ENCODE measurements around the gene MSI1.

Gene MSI1

GRCh38 chr12:120376934-120377572 lies 8.1 kb upstream of the MSI1 start:
- Histone ChIP-seq H3K9ac (ENCODE audit: low read length) (no peak overlapping the region), H3K27ac (ENCODE audit: low read depth, low read length) (no peak overlapping the region), H3K9me2 (replicated peaks; ENCODE audit: insufficient read depth, low read length) (no peaks in the 10 kb centered on the region), H3K27me3 (ENCODE audit: low read length) (no peaks in the 10 kb centered on the region), H3K4me2 (ENCODE audit: low read depth, low read length, poor library complexity, severe bottlenecking) (no peak overlapping the region), H4K20me1 (ENCODE audit: low read depth, low read length) (no peaks in the 10 kb centered on the region), H3K36me3 (ENCODE audit: low read length) (no peaks in the 10 kb centered on the region), H2AFZ (ENCODE audit: low read depth, low read length, severe bottlenecking) (no peak overlapping the region), H3F3A (ENCODE audit: insufficient read depth) (no peaks in the 10 kb centered on the region), H3K79me2 (ENCODE audit: insufficient read depth, low read length) (no peaks in the 10 kb centered on the region), H3K9me3 (ENCODE audit: insufficient read depth, low read length) (no peaks in the 10 kb centered on the region), H3K4me3 (ENCODE audit: insufficient read depth, low read length, poor library complexity, severe bottlenecking) (no peak overlapping the region)
- no peak for TF ChIP-seq CTCF (IDR thresholded peaks at IDR 0.05; ENCODE audit: insufficient read depth, low read length, poor library complexity, severe bottlenecking)
- TF ChIP-seq EZH2phosphoT487 (conservative IDR thresholded peaks at IDR 0.05; ENCODE audit: low read length) = no peak

- Histone ChIP-seq H3K9ac (ENCODE audit: low read length) (no peak overlapping the region), H3K9me3 (ENCODE audit: insufficient read depth, low read length) (no peaks in the 10 kb centered on the region), H3K27ac (ENCODE audit: low read depth, low read length) (no peak overlapping the region), H4K20me1 (ENCODE audit: low read depth, low read length) (no peaks in the 10 kb centered on the region), H3K4me2 (ENCODE audit: low read depth, low read length, poor library complexity, severe bottlenecking) (no peak overlapping the region), H3K4me3 (ENCODE audit: insufficient read depth, low read length, poor library complexity, severe bottlenecking) (no peak overlapping the region), H3K27me3 (ENCODE audit: low read length) (no peaks in the 10 kb centered on the region), H3K9me2 (replicated peaks; ENCODE audit: insufficient read depth, low read length) (no peaks in the 10 kb centered on the region), H3K36me3 (ENCODE audit: low read length) (no peaks in the 10 kb centered on the region), H2AFZ (ENCODE audit: low read depth, low read length, severe bottlenecking) (no peak overlapping the region), H3K79me2 (ENCODE audit: insufficient read depth, low read length) (no peaks in the 10 kb centered on the region), H3F3A (ENCODE audit: insufficient read depth) (no peaks in the 10 kb centered on the region)
- TF ChIP-seq EZH2phosphoT487 (conservative IDR thresholded peaks at IDR 0.05; ENCODE audit: low read length) (no peak), CTCF (IDR thresholded peaks at IDR 0.05; ENCODE audit: insufficient read depth, low read length, poor library complexity, severe bottlenecking) (no peak)
These were observed 7.5 kb upstream of the MSI1 start for GRCh38 chr12:120376416-120376815.

- TF ChIP-seq CTCF (IDR thresholded peaks at IDR 0.05; ENCODE audit: insufficient read depth, low read length, poor library complexity, severe bottlenecking) = no peak
- TF ChIP-seq EZH2phosphoT487 (conservative IDR thresholded peaks at IDR 0.05; ENCODE audit: low read length) = no peak
- Histone ChIP-seq H3K36me3 (ENCODE audit: low read length) (no peaks in the 10 kb centered on the region), H3K9ac (ENCODE audit: low read length) (no peak overlapping the region), H3K9me2 (replicated peaks; ENCODE audit: insufficient read depth, low read length) (no peaks in the 10 kb centered on the region), H3K79me2 (ENCODE audit: insufficient read depth, low read length) (no peaks in the 10 kb centered on the region), H3K27me3 (ENCODE audit: low read length) (no peaks in the 10 kb centered on the region), H4K20me1 (ENCODE audit: low read depth, low read length) (no peaks in the 10 kb centered on the region), H3K4me2 (ENCODE audit: low read depth, low read length, poor library complexity, severe bottlenecking) (no peak overlapping the region), H3K4me3 (ENCODE audit: insufficient read depth, low read length, poor library complexity, severe bottlenecking) (no peak overlapping the region), H3K27ac (ENCODE audit: low read depth, low read length) (no peak overlapping the region), H3F3A (ENCODE audit: insufficient read depth) (no peaks in the 10 kb centered on the region), H3K9me3 (ENCODE audit: insufficient read depth, low read length) (no peaks in the 10 kb centered on the region), H2AFZ (ENCODE audit: low read depth, low read length, severe bottlenecking) (no peak overlapping the region)
These were observed 7.0 kb upstream of the MSI1 start for GRCh38 chr12:120376009-120376408.

All from SU-DHL-6 (cell line).